SH-SY5Y (cell line): Measurements from ENCODE around the gene TBCEL.

ENCODE experiments used
- GATA2 ChIP-seq: IDR thresholded peaks from 2 replicates; pipeline ENCODE4 v1.6.1; 2011; ENCODE audit warnings: mild to moderate bottlenecking, low read depth, low read length
- GATA3 ChIP-seq: IDR thresholded peaks from 2 replicates; pipeline ENCODE4 v1.6.1; 2011; ENCODE audit warnings: low read depth, mild to moderate bottlenecking, low read length, moderate library complexity

DNA sequence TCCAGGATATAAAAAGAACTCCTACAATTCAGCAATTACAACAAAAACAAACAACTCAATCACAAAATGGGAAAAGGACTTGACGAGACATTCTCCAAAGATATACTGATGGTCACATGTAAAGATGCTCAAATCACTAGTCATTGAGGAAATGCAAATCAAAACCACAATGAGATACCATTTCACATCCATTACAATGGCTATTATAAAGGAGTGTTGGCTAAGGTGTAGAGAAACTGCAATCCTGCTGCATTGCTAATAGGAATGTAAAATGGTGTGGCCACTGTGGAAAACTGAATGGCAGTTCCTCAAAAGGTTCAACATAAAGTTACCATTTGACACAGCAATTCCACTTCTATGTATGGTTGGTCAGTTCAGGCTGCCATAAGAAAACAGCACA lies 11.8 kb upstream of the TBCEL start:
- TF ChIP-seq GATA3 (no peak), GATA2 (no peak)
